Lung (tissue), 12 donors: ENCODE measurements around the gene JUP. TPM values are rescaled to one million over a fixed set of nuclear protein-coding genes. Genes with fewer than 3 reads are reported as not detected.

Source experiments
- ATAC-seq: fragments of 200-7000 bp; cut with Tn5 transposase; one replicate; pipeline ENCODE4 v1.9.1; 2020; ENCODE audit warnings: moderate number of reproducible peaks; ENCODE audit not compliant: insufficient read depth, low FRiP score
- DNase-seq, 3 donors: peaks; one replicate each; pipeline ENCODE4 v3.0.0-alpha.2; 2013 to 2017
- H3K27ac ChIP-seq, 2 donors: one replicate each; pipeline ENCODE4 v1.5.1; 2013; ENCODE audit warnings: mild to moderate bottlenecking in 2 of 2, moderate library complexity in 2 of 2, control low read depth in 1 of 2, inconsistent platforms in 1 of 2, low read depth in 1 of 2, low read length in 1 of 2
- H3K27me3 ChIP-seq, 3 donors: one replicate each; pipeline ENCODE4 v1.5.1; 2013; ENCODE audit warnings: low read length in 2 of 3; ENCODE audit not compliant: control insufficient read depth in 3 of 3, insufficient read depth in 3 of 3
- H3K36me3 ChIP-seq, 4 donors: one replicate each; pipeline ENCODE4 v1.5.1; 2013; ENCODE audit warnings: low read length in 4 of 4, mild to moderate bottlenecking in 1 of 4, moderate library complexity in 1 of 4; ENCODE audit not compliant: control insufficient read depth in 4 of 4, insufficient read depth in 4 of 4
- H3K4me1 ChIP-seq, 5 donors: one replicate each; pipeline ENCODE4 v1.5.1; 2013; ENCODE audit warnings: low read length in 5 of 5, mild to moderate bottlenecking in 2 of 5, moderate library complexity in 1 of 5; ENCODE audit not compliant: control insufficient read depth in 5 of 5, insufficient read depth in 5 of 5
- H3K4me3 ChIP-seq: one replicate; pipeline ENCODE4 v1.5.1; 2013; ENCODE audit warnings: mild to moderate bottlenecking, control low read depth, moderate library complexity
- H3K9ac ChIP-seq, 2 donors: one replicate each; pipeline ENCODE4 v1.5.1; 2013; ENCODE audit warnings: low read length in 2 of 2, control low read depth in 1 of 2; ENCODE audit not compliant: insufficient read depth in 1 of 2
- H3K9me3 ChIP-seq, 4 donors: one replicate each; pipeline ENCODE4 v1.5.1; 2013; ENCODE audit warnings: low read length in 3 of 4, mild to moderate bottlenecking in 1 of 4, moderate library complexity in 1 of 4; ENCODE audit not compliant: control insufficient read depth in 4 of 4, insufficient read depth in 3 of 4
- CTCF ChIP-seq: IDR thresholded peaks from 2 replicates; pipeline ENCODE4 v1.5.1; 2012; ENCODE audit warnings: mild to moderate bottlenecking; ENCODE audit errors: control extremely low read depth, extremely low read depth
- WGBS, 2 donors: extraction: QIAGEN DNeasy Blood & Tissue Kit; methylation state at CpG; one replicate each; pipeline ENCODE4 v1.1.7; 2013; 5-methylcytosine and 5-hydroxymethylcytosine counted together
- polyA plus RNA-seq, 2 donors: library from polyadenylated mRNA; stranded (reverse); fragments of 200-250 nt; gene quantifications; one replicate each; pipeline ENCODE4 v1.2.1, GENCODE V29; 2013
- total RNA-seq, 2 donors: library from RNA; depleted of rRNA in 1 of 2; stranded (reverse); fragments of >200 nt in 1 of 2; gene quantifications; one replicate each; pipeline ENCODE4 v1.2.1, GENCODE V29; 2014 to 2021
- donor health status: control.
- donor health status: control.
- donor health status: Bipolar disorder and iron deficiency.
- donor health status: healthy.
- donor health status: DM: yes; HTN: yes; CAD: no.

Gene JUP
- total and polyA plus RNA-seq, 4 donors: 60.9 to 150 (median 101) TPM

- ATAC-seq (no peak), DNase-seq (no peak)
- WGBS, 2 donors: 94 to 96% methylated on average over 18 of the region's 18 CpGs
- Histone ChIP-seq H3K4me3 (no peak overlapping the region), H3K9me3 (no peaks in the 10 kb centered on the region), H3K27ac (no peak overlapping the region), H3K36me3 (peaks cover 13 to 65% (median 35%) of the 10 kb centered on the region in 4 donors), H3K4me1 (peaks cover 0 to 7% (median 2%) of the 10 kb centered on the region in 5 donors), H3K27me3 (no peaks in the 10 kb centered on the region), H3K9ac (no peak overlapping the region)
- no peak for TF ChIP-seq CTCF
Measured at GRCh38 chr17:41767324-41768042, 19.0 kb downstream of the JUP start.

- TF ChIP-seq CTCF: no peak
Measured at GRCh38 chr17:41766135-41766534, 20.4 kb downstream of the JUP start.

GRCh38 chr17:41763327-41763726, 23.2 kb downstream of the JUP start:
- Histone ChIP-seq H3K4me3 (no peak overlapping the region), H3K27ac (no peak overlapping the region), H3K9ac (no peak overlapping the region), H3K27me3 (no peaks in the 10 kb centered on the region), H3K36me3 (peaks cover 12 to 53% (median 37%) of the 10 kb centered on the region in 4 donors), H3K4me1 (no peaks in the 10 kb centered on the region), H3K9me3 (no peaks in the 10 kb centered on the region)
- 92 to 95% methylated on average over 8 of the region's 8 CpGs for WGBS, 2 donors
- no peak for ATAC-seq
- no peak for DNase-seq
- no peak for TF ChIP-seq CTCF

More at GRCh38 chr17:41766135-41766534, 20.4 kb downstream of the JUP start:
- DNase-seq (no peak), ATAC-seq (no peak)
- H3K27ac ChIP-seq: no peak overlapping the region
- H3K9ac ChIP-seq: no peak overlapping the region
- no peaks in the 10 kb centered on the region for H3K4me1 ChIP-seq
- peaks cover 9 to 58% (median 36%) of the 10 kb centered on the region in 4 donors for H3K36me3 ChIP-seq
- no peaks in the 10 kb centered on the region for H3K9me3 ChIP-seq
- no peaks in the 10 kb centered on the region for H3K27me3 ChIP-seq
- H3K4me3 ChIP-seq: no peak overlapping the region
